SK-N-SH treated with all-trans-retinoic acid at 6 μM for 48 hours (cell line): Measurements from ENCODE around the gene ASAP2.
A peak's percentile ranks its signal among the peaks of the same experiment; 100 is the strongest.

Source experiments
- ATAC-seq: fragments of 200-7000 bp; cut with Tn5 transposase; 3 replicates; pipeline ENCODE4 v1.9.1; 2020; ENCODE audit warnings: mild to moderate bottlenecking, moderate library complexity
- ARNTL ChIP-seq: fragments of 450-650 bp; formaldehyde crosslinking; IDR thresholded peaks from 2 replicates; pipeline ENCODE4 v1.5.0; 2020; ENCODE audit warnings: low read depth, mild to moderate bottlenecking, moderate library complexity, borderline replicate concordance
- CREB5 ChIP-seq: fragments of 250-450 bp; sonication (Bioruptor Pico); IDR thresholded peaks from 2 replicates; pipeline ENCODE4 v1.5.1; 2020; ENCODE audit warnings: low read depth, mild to moderate bottlenecking, moderate library complexity
- CSDC2 ChIP-seq: fragments of 250-450 bp; sonication (Bioruptor Pico); IDR thresholded peaks from 2 replicates; pipeline ENCODE4 v1.5.0; 2020; ENCODE audit warnings: mild to moderate bottlenecking, moderate library complexity
- ESRRG ChIP-seq: fragments of 250-450 bp; sonication (Bioruptor Pico); IDR thresholded peaks from 2 replicates; pipeline ENCODE4 v1.6.1; 2021; ENCODE audit warnings: mild to moderate bottlenecking
- ISL1 ChIP-seq: fragments of 250-450 bp; sonication (Bioruptor Pico); IDR thresholded peaks from 2 replicates; pipeline ENCODE4 v2.1.2; 2022; ENCODE audit warnings: mild to moderate bottlenecking, moderate library complexity
- OSR1 ChIP-seq: fragments of 250-450 bp; sonication (Bioruptor Pico); IDR thresholded peaks from 2 replicates; pipeline ENCODE4 v1.8.0; 2022; ENCODE audit warnings: moderate library complexity, mild to moderate bottlenecking, inconsistent platforms
- POU6F1 ChIP-seq: fragments of 250-450 bp; sonication (Bioruptor Pico); IDR thresholded peaks from 2 replicates; pipeline ENCODE4 v1.8.0; 2021; ENCODE audit warnings: low read depth, mild to moderate bottlenecking, moderate library complexity, borderline replicate concordance
- PPARA ChIP-seq: fragments of 250-450 bp; sonication (Bioruptor Pico); IDR thresholded peaks from 2 replicates; pipeline ENCODE4 v1.5.0; 2020; ENCODE audit warnings: mild to moderate bottlenecking, borderline replicate concordance
- SNAI2 ChIP-seq: fragments of 250-450 bp; sonication (Bioruptor Pico); IDR thresholded peaks from 2 replicates; pipeline ENCODE4 v1.5.0; 2020; ENCODE audit warnings: mild to moderate bottlenecking, moderate library complexity
- TCF4 ChIP-seq: fragments of 250-450 bp; sonication (Bioruptor Pico); IDR thresholded peaks from 2 replicates; pipeline ENCODE4 v1.8.0; 2021; ENCODE audit warnings: mild to moderate bottlenecking, moderate library complexity, borderline replicate concordance
- TOX ChIP-seq: fragments of 250-450 bp; sonication (Bioruptor Pico); IDR thresholded peaks from 2 replicates; pipeline ENCODE4 v1.8.0; 2021; ENCODE audit warnings: mild to moderate bottlenecking, moderate library complexity, borderline replicate concordance
- TSHZ2 ChIP-seq: fragments of 250-450 bp; sonication (Bioruptor Pico); IDR thresholded peaks from 2 replicates; pipeline ENCODE4 v1.5.0; 2020; ENCODE audit warnings: mild to moderate bottlenecking, moderate library complexity
- ZFP3 ChIP-seq: fragments of 250-450 bp; sonication (Bioruptor Pico); IDR thresholded peaks from 2 replicates; pipeline ENCODE4 v1.5.0; 2020; ENCODE audit warnings: mild to moderate bottlenecking, moderate library complexity
- ZFP30 ChIP-seq: fragments of 450-650 bp; formaldehyde crosslinking; IDR thresholded peaks from 2 replicates; pipeline ENCODE4 v1.5.0; 2022; ENCODE audit warnings: mild to moderate bottlenecking, moderate library complexity
- ZNF565 ChIP-seq: fragments of 450-650 bp; formaldehyde crosslinking; conservative IDR thresholded peaks from 2 replicates; pipeline ENCODE4 v1.5.0; 2020; ENCODE audit warnings: low read depth, mild to moderate bottlenecking, moderate library complexity
- ZNF70 ChIP-seq: fragments of 450-650 bp; formaldehyde crosslinking; IDR thresholded peaks from 2 replicates; pipeline ENCODE4 v1.5.0; 2020; ENCODE audit warnings: mild to moderate bottlenecking, moderate library complexity
- ZNF8 ChIP-seq: fragments of 450-650 bp; formaldehyde crosslinking; IDR thresholded peaks from 2 replicates; pipeline ENCODE4 v1.5.0; 2020; ENCODE audit warnings: mild to moderate bottlenecking, moderate library complexity
- TF ChIP-seq, protein P1 (sequence below): fragments of 250-450 bp; sonication (Bioruptor Pico); IDR thresholded peaks from 2 replicates; pipeline ENCODE4 v1.8.0; 2020; ENCODE audit warnings: mild to moderate bottlenecking, moderate library complexity, borderline replicate concordance
- TF ChIP-seq, protein P2 (sequence below): fragments of 250-450 bp; sonication (Bioruptor Pico); IDR thresholded peaks from 2 replicates; pipeline ENCODE4 v1.5.1; 2021; ENCODE audit warnings: mild to moderate bottlenecking, moderate library complexity

Gene ASAP2

DNA sequence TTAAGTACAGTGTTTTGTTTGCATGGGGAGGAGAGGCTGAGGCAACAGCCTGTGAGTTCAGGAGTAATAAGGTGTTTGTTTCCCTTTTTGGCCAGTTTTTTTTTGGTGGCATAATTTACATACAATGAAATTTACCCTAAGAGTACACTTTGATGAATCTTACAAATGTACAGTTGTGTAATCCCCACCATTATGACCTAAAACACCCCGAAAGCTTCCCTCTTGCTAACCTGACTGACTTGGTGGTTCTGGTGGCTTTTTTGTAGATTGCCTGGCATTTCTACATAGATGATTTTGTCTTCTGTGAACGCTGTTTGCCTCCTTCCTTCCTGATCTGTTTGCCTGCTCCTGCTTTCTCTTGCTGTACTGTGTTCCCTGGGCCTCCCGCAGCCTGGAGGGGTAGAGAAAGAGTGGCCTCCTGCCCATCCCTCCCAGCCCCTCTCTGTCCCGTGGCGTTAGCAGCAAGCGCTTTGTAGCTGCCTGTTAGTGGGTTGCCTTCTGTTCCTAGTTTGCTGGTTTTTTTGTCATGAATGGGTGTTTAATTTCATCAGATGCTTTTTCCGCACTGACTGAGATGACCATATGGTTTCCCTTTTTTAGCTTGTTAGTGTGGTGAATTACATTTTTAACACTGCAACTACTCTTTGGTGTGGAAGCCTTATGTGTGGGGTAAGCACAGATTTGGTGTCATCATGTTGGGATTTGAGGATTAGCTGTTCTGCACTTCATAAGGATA is 32.1 kb downstream of the ASAP2 start:
- ATAC-seq, result no peak
- TF ChIP-seq ZNF70 (CRISPR knock-in tag), result 0 out of 2 replicates have a peak, but pooled peaks have one; percentile 25
- TF ChIP-seq ARNTL (CRISPR knock-in tag), result no peak
- TF ChIP-seq POU6F1 (CRISPR knock-in tag), result no peak
- no peak for TF ChIP-seq ESRRG (CRISPR knock-in tag)
- TF ChIP-seq TCF4, result peak; percentile 36; the same call in 1 of the 2 replicates
- no peak for TF ChIP-seq OSR1
- TF ChIP-seq ZFP3 (CRISPR knock-in tag), result peak; percentile 50; the same call in 1 of the 2 replicates
- TF ChIP-seq CREB5 (CRISPR knock-in tag), result no peak
- TF ChIP-seq, protein P1, sequence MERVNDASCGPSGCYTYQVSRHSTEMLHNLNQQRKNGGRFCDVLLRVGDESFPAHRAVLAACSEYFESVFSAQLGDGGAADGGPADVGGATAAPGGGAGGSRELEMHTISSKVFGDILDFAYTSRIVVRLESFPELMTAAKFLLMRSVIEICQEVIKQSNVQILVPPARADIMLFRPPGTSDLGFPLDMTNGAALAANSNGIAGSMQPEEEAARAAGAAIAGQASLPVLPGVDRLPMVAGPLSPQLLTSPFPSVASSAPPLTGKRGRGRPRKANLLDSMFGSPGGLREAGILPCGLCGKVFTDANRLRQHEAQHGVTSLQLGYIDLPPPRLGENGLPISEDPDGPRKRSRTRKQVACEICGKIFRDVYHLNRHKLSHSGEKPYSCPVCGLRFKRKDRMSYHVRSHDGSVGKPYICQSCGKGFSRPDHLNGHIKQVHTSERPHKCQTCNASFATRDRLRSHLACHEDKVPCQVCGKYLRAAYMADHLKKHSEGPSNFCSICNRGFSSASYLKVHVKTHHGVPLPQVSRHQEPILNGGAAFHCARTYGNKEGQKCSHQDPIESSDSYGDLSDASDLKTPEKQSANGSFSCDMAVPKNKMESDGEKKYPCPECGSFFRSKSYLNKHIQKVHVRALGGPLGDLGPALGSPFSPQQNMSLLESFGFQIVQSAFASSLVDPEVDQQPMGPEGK (CRISPR knock-in tag), result no peak

- TF ChIP-seq CSDC2 (CRISPR knock-in tag) (no peak), ZNF8 (no peak), TCF4 (no peak), ZNF565 (CRISPR knock-in tag) (no peak), OSR1 (no peak), PPARA (no peak), CREB5 (CRISPR knock-in tag) (no peak), ISL1 (CRISPR knock-in tag) (no peak), ARNTL (CRISPR knock-in tag) (no peak), ZNF70 (CRISPR knock-in tag) (no peak), ZFP30 (no peak)
- no peak for ATAC-seq
These were observed 33.0 kb downstream of the ASAP2 start for GRCh38 chr2:9239616-9240015.

DNA sequence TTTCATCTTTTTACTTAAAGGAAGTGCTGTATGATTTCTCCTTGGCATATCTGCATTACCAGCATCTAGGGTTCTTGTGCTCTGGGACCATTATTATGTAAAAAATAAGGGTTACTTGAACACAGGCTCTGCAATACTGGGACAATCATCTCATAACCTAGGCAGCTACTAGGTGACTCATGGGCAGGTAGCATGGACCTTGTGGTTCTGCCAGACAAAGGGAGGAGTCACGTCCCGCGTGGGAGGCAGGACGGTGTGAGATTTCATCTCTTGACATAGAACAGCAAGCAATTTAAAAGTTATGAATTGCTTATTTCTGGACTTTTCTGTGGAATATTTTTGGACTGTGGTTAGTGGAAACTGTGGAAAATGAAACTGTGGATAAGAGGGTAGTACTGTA is 34.1 kb downstream of the ASAP2 start:
- TF ChIP-seq, protein P2, sequence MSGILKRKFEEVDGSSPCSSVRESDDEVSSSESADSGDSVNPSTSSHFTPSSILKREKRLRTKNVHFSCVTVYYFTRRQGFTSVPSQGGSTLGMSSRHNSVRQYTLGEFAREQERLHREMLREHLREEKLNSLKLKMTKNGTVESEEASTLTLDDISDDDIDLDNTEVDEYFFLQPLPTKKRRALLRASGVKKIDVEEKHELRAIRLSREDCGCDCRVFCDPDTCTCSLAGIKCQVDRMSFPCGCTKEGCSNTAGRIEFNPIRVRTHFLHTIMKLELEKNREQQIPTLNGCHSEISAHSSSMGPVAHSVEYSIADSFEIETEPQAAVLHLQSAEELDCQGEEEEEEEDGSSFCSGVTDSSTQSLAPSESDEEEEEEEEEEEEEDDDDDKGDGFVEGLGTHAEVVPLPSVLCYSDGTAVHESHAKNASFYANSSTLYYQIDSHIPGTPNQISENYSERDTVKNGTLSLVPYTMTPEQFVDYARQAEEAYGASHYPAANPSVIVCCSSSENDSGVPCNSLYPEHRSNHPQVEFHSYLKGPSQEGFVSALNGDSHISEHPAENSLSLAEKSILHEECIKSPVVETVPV, result no peak
- TF ChIP-seq CREB5 (CRISPR knock-in tag) (no peak), CSDC2 (CRISPR knock-in tag) (no peak), ZNF565 (CRISPR knock-in tag) (no peak), ZFP30 (no peak), ISL1 (CRISPR knock-in tag) (no peak), TSHZ2 (CRISPR knock-in tag) (no peak), TOX (CRISPR knock-in tag) (no peak), OSR1 (no peak), SNAI2 (CRISPR knock-in tag) (no peak), ZNF8 (no peak)
- TF ChIP-seq, protein P1 (CRISPR knock-in tag), result no peak
- ATAC-seq, result no peak; the same call in 2 of the 3 replicates
